ENCODE data around the gene CCR5AS.
"Not testable (repeated sequence)": the region's sequence is repeated elsewhere in the genome, so short reads cannot be mapped to it uniquely, and the experiment has no call there.

The CCR5AS gene

GRCh38 chr3:46409739-46410489 lies 3.0 kb upstream of the CCR5AS start:
- no peak for DNase-seq (ENCODE audit: extremely low spot score, unreplicated experiment)
- no peak overlapping the region for H3K4me3 Mint-ChIP-seq (ENCODE audit: unreplicated experiment)
- no peaks in the 10 kb centered on the region for H3K27me3 Mint-ChIP-seq (ENCODE audit: unreplicated experiment)
- peaks cover 35% of the 10 kb centered on the region for H3K4me1 Mint-ChIP-seq (ENCODE audit: unreplicated experiment)
- H3K36me3 Mint-ChIP-seq (ENCODE audit: unreplicated experiment), result no peaks in the 10 kb centered on the region
- no peak for TF ChIP-seq CTCF (IDR thresholded peaks at IDR 0.05)
- H3K9me3 Mint-ChIP-seq (ENCODE audit: unreplicated experiment), result no peaks in the 10 kb centered on the region
- no peak overlapping the region for H3K27ac Mint-ChIP-seq (ENCODE audit: unreplicated experiment)

- Mint-ChIP-seq H3K4me1 (ENCODE audit: unreplicated experiment) (peaks cover 36% of the 10 kb centered on the region), H3K36me3 (ENCODE audit: unreplicated experiment) (no peaks in the 10 kb centered on the region), H3K4me3 (ENCODE audit: unreplicated experiment) (no peak overlapping the region), H3K9me3 (ENCODE audit: unreplicated experiment) (no peaks in the 10 kb centered on the region), H3K27ac (ENCODE audit: unreplicated experiment) (no peak overlapping the region), H3K27me3 (ENCODE audit: unreplicated experiment) (no peaks in the 10 kb centered on the region)
- TF ChIP-seq CTCF (IDR thresholded peaks at IDR 0.05), result no peak
- no peak for DNase-seq (ENCODE audit: extremely low spot score, unreplicated experiment)
Measured at GRCh38 chr3:46408853-46409252, 2.0 kb upstream of the CCR5AS start.

- no peaks in the 10 kb centered on the region for H3K36me3 Mint-ChIP-seq (ENCODE audit: unreplicated experiment)
- H3K4me3 Mint-ChIP-seq (ENCODE audit: unreplicated experiment), result no peak overlapping the region
- no peaks in the 10 kb centered on the region for H3K27me3 Mint-ChIP-seq (ENCODE audit: unreplicated experiment)
- peaks cover 38% of the 10 kb centered on the region for H3K4me1 Mint-ChIP-seq (ENCODE audit: unreplicated experiment)
- no peak overlapping the region for H3K27ac Mint-ChIP-seq (ENCODE audit: unreplicated experiment)
- no peak for TF ChIP-seq CTCF (IDR thresholded peaks at IDR 0.05)
- peaks cover 2% of the 10 kb centered on the region for H3K9me3 Mint-ChIP-seq (ENCODE audit: unreplicated experiment)
- no peak for DNase-seq (ENCODE audit: extremely low spot score, unreplicated experiment)
Measured at GRCh38 chr3:46407970-46408369, 1.1 kb upstream of the CCR5AS start.

- peaks cover 4% of the 10 kb centered on the region for H3K9me3 Mint-ChIP-seq (ENCODE audit: unreplicated experiment)
- TF ChIP-seq CTCF (IDR thresholded peaks at IDR 0.05), result no peak
- H3K27me3 Mint-ChIP-seq (ENCODE audit: unreplicated experiment), result no peaks in the 10 kb centered on the region
- peak overlapping the region; percentile 75 for H3K27ac Mint-ChIP-seq (ENCODE audit: unreplicated experiment)
- no peak for DNase-seq (ENCODE audit: extremely low spot score, unreplicated experiment)
- no peak overlapping the region for H3K4me3 Mint-ChIP-seq (ENCODE audit: unreplicated experiment)
- H3K36me3 Mint-ChIP-seq (ENCODE audit: unreplicated experiment), result no peaks in the 10 kb centered on the region
- H3K4me1 Mint-ChIP-seq (ENCODE audit: unreplicated experiment), result peaks cover 34% of the 10 kb centered on the region
Measured at GRCh38 chr3:46406443-46406787, 451 bp downstream of the CCR5AS start.

- Mint-ChIP-seq H3K9me3 (ENCODE audit: unreplicated experiment) (peaks cover 4% of the 10 kb centered on the region), H3K4me1 (ENCODE audit: unreplicated experiment) (peaks cover 34% of the 10 kb centered on the region), H3K36me3 (ENCODE audit: unreplicated experiment) (no peaks in the 10 kb centered on the region), H3K4me3 (ENCODE audit: unreplicated experiment) (no peak overlapping the region), H3K27me3 (ENCODE audit: unreplicated experiment) (no peaks in the 10 kb centered on the region), H3K27ac (ENCODE audit: unreplicated experiment) (no peak overlapping the region)
- no peak for TF ChIP-seq CTCF (IDR thresholded peaks at IDR 0.05)
- no peak for DNase-seq (ENCODE audit: extremely low spot score, unreplicated experiment)
Measured at GRCh38 chr3:46405301-46406019, 1.4 kb downstream of the CCR5AS start.

- not testable (repeated sequence) for H3K27ac Mint-ChIP-seq (ENCODE audit: unreplicated experiment); H3K4me3 Mint-ChIP-seq (ENCODE audit: unreplicated experiment); H3K9me3 Mint-ChIP-seq (ENCODE audit: unreplicated experiment); DNase-seq (ENCODE audit: extremely low spot score, unreplicated experiment); H3K36me3 Mint-ChIP-seq (ENCODE audit: unreplicated experiment); H3K27me3 Mint-ChIP-seq (ENCODE audit: unreplicated experiment)
- peaks cover 33% of the 10 kb centered on the region for H3K4me1 Mint-ChIP-seq (ENCODE audit: unreplicated experiment)
Measured at GRCh38 chr3:46402902-46403301, 4.0 kb downstream of the CCR5AS start.

Measured in osteocyte (in vitro differentiated cells).